HG03342 (cell line): ENCODE results near the gene AGRN.
"Not testable (repeated sequence)": the region's sequence is repeated elsewhere in the genome, so short reads cannot be mapped to it uniquely, and the experiment has no call there.

Experiments used
- ATAC-seq: cut with Tn5 transposase; IDR thresholded peaks from one replicate; pipeline ENCODE4 v1.9.1; 2021; ENCODE audit warnings: mild to moderate bottlenecking, moderate library complexity; ENCODE audit not compliant: unreplicated experiment

AGRN gene

GRCh38 chr1:1018321-1018685 is 1.6 kb upstream of the AGRN start:
- not testable (repeated sequence) for ATAC-seq

DNA sequence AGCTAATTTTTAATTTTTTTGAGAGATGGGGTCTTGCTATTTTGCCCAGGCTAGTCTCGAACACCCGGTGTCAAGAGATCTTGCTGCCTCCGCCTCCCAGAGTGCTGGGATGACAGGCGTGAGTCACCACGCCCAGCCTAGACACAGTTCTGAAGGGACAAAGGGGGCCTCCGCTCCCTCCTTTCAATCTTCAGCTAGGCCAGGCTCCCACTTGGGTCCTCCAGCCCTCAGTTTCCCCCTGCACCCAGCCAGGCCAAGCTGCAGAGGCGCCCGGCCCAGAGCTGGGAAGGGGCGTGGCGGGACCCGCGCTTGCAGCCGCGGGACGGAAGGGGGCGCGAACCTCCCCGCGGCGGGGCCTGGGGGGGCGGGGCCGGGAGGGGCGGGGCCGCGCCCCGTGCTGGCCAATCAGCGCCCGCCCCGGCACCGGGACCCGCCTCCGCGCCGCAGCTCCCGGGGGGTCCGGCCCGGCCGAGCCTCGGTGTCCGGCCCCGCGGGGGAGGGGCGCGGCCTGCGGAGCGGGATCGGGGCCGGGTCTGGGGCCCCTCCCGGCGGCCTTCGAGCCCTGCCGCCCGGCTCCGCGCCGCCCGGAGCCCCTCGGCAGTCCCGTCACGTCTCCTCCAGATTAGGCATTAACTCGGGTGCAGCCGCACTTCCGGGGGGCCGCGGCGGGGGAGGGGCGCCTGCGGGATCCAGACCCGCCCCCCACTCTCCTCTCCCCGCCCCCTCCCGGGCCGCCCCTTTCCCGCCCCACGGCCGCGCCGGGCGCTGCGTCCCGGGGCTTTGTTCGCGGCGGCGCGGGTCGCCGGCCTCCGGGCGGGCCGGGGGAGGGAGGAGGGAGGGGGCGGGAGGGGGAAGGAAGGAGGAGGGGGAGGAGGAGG is 559 bp upstream of the AGRN start:
- peak; percentile 59 for ATAC-seq

- peak; percentile 3 for ATAC-seq
Measured at GRCh38 chr1:1020415-1021009, 592 bp downstream of the AGRN start.

DNA sequence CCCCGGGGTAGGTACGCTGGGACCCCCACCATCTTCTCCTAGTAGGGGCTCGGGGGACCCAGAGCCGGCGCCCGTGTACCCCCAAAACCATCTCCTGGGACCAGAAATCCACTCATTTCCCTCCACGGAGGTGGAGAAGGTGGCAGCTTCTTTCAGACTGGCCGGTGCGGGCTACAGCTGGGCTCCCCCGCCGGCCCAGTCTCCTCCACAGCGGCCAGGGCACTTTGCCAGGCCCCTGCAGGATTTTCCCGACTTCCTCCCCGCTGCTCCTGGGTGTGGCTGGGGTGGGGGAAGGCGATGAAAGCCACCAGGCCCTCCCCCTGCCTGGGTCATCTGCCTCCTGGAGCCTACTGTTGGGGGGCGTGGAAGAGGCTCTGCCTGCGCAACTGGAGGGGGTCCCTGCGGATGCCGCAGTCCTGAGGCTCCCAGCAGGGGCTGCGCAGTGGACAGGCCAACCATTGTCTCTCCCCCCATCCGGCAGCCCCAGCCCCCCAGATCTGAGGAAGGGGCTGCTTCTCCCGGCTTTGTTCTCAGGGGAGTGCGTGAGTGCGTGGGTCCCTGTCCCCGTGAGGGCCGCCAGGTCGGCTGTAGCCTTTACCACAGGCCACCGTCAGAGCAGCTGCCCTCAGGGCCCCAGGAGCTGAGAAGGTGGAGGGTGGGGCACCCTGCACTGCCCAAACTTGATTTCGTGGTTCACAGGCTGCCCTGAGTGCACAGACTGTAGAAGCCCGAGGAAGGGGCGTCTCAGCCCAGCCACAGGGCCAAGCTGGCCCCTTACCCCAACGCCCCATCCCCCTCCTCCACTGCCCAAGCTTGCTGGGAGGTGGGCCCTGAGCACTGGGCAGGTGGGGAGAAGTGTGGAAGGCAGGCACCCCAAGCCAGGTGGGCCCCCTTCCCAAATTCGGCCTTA is 1.3 kb downstream of the AGRN start:
- no peak for ATAC-seq

- no peak for ATAC-seq
Measured at GRCh38 chr1:1021920-1022259, 2.0 kb downstream of the AGRN start.

DNA sequence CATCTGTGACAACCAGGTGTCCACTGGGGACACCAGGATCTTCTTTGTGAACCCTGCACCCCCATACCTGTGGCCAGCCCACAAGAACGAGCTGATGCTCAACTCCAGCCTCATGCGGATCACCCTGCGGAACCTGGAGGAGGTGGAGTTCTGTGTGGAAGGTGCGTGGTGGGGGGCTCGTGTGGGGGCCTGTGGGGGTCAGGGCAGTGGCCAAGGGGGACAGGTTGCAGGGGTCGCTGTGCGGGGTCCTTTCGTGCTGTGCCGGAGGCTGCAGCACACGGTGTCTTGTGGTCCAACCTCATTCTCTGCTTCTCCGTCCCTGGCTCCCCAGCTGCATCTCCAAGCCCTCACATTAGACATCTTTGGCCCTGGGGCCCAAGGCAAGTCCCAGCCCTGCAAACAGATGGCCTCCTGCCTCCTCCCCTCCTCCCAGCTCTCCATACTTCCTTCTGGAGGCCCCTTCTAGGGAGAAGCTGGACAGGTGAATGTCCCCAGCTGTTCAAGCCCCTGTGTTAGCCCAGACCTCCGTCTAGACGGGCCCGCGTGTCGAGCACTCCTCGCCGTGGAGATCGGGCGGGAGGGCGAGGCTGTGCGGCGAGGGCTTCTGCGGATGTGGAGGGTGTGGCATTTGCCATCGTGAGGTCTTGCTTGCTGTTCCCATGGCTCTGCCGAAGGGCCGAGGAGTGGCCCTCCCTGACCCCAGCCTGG is 2.5 kb downstream of the AGRN start:
- no peak for ATAC-seq

DNA sequence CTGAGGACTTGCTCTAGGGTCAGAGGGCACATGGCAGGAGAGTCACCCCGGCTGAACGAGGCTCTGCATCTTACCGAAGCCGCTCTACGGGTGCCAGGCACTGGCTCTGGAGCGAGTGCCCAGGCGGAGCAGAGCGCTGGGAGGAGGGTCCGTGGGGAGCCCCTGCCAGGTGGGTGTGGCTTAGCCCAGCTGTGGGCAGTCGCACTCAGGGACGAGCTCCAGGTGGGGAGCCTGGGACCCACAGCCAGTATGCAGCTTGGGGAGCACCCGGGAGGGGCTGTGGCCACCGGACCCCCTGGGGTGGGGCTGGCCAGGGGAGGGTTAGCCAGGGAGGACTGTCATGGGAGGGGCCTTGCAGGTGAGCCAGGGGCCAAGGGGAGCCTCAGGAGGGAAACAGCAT is 3.8 kb downstream of the AGRN start:
- no peak for ATAC-seq

DNA sequence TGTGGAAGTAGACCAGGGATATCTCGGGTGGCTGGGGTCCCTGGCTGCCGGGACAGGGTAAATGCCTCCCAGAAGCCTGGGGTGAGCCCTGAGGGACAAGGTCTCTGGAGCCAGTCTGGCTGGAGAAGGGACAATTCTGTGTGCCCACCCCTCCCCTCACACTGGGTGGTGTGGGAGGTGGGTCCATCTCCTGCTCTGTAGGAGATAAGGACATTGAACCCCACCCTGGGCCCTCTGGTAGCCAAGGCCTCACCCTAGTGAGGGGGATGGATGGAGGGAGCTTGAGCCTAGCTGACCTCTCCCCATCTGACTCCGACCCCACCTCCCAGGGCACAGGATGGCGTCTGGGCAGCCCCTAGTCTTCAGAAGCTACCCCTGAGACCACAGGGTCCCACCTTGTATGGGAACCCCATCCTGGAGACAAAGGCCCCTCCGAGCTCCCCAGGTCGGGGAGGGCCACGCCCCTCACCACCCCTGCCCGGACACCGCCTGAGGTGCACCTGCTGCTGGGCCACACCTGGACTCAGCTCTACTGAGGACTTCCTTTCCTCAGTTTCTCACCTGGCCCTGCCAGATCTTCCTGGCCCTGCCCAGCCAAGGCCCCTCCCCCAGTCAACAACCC is 4.3 kb downstream of the AGRN start:
- no peak for ATAC-seq

DNA sequence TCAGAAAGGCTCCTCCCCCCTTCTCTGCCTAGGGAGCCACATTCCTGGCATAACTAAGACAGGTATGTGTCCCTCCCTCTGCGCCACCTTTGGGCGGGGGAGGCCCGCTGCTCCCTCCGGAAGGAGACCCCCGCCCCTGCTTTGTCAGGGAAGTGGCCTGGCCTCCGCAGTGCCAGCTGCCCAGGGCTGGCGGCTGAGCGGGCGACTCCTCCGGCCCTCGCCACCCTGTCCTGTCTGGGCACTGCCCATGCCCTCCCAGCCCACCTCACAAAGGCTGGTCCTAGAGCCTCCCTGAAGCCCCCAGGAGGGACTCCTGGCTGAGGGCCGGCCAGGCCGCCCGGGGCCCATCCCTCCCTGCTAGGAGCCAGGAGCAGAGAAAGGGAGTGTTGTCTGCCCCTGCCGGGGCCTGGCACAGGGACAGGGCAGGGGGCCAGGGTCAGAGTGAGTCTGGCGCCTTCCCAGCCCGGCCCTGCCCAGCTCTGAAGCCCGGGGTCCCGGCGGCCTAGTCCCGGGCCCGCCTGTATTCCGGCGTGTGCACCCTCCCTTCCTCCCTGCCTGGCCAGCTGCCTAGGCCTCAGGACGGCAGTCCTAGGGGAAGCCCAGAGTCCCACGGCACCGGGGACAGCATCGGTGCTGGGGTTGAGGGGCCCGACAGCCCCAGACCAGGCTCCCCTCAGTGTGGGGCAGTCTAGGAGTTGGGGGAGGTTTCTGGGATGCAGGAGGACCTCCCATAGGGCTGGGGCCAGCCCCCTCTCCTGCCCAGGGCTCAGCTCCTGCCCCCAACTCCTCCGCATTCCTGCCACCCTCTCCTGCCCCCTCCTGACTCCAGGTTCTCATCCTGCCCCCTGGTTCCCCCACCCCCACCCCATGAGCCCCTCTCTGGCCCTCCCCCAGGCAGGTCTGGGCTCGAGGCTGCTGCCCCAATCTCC is 5.1 kb downstream of the AGRN start:
- no peak for ATAC-seq

DNA sequence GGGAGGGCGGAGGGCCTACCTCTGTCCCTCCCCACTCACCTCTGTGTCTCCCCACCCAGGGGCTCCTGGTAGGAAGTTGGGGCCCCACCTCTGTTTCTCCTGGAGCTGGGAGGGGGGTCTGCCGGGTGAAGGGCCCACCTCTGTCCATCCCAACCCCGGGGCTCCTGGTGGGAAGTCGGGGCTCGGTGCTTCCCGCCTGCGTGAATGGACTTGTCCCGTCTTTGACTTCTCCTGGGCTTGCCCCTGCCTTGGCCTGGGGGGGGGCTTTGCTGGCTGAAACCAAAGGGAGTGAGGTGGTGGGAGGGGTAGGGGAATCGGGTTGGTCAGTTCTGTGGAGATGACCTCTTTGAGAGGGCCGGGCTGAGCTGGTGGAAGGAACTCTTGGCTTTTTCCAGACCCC is 5.8 kb downstream of the AGRN start:
- no peak for ATAC-seq

- no peak for ATAC-seq
Measured at GRCh38 chr1:1026599-1027413, 6.9 kb downstream of the AGRN start.

DNA sequence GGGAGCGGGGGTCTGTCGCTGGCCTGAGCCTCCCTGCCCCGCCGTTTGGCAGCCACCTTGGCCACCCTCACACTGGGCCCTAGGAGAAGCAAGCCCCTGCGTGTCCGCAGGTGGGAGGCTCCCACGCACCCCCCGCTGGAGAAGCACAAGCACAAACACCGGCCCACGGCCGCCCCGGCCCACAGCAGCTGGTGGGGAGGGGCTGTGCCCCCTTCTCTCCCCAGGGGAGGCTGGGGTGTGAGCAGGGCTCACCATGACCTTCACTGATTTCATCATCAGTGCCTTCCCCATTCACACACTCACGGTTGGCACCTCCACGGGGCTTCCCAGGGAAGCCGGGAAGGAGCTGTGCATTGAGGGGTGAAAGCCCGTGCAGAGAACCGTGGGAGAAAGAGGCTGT is 7.9 kb downstream of the AGRN start:
- no peak for ATAC-seq

GRCh38 chr1:1030867-1031658 is 11.1 kb downstream of the AGRN start:
- ATAC-seq, result not testable (repeated sequence)

DNA sequence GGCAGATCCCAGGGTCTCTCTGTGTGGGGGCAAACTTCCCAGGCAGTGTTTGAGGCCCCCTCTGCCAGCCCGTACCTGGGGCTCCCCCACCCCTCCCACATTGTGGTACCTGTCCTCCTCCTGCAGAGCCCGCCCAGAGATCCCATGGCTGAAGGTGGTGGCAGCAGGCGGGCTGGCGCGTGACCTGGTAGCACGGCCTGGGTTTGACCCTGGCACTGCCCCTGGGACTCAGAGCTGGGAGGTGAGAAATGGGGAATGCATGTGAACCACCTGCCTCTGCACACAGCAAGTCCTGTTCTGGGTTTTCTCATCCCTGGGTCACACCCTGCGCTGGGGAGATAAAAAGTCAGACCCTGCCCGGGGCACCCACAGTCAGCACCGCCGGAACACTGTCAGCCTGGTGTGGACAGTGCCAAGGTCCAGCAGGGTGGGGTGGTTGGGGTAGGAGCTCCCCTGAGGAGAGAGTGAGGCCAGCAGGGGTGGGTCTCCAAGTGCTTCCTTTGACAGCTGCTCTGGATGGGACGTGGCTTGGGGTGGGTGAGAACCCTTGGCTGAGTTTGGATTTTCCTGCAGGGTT is 11.8 kb downstream of the AGRN start:
- ATAC-seq, result no peak

DNA sequence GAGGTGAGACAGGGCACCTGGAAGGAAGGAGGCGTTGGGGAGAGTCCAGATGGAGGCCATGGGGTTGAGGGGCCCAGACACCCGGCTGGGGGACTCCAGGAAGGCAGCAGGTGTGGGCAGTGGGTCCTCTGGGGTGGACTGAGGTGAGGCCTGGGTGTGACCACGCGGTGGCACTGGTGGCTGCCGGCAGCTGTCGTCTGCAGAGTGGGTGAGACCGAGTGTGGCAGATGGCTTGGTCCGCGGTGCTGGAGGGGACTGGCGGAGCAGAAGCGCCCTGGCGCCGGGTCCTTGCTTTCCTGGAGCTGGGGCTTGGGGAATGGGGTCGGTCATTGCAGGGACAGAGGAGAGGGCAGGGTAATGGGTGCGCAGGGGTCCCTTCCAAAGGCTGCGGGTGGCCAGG is 12.5 kb downstream of the AGRN start:
- ATAC-seq, result no peak

- peak; percentile 72 for ATAC-seq
Measured at GRCh38 chr1:1033009-1033587, 13.2 kb downstream of the AGRN start.

- ATAC-seq, result no peak
Measured at GRCh38 chr1:1033731-1034438, 14.0 kb downstream of the AGRN start.
